ENCODE data around the gene PFN3. TPM values are rescaled to one million over a fixed set of nuclear protein-coding genes. Genes with fewer than 3 reads are reported as not detected.
"Not testable (repeated sequence)": the region's sequence is repeated elsewhere in the genome, so short reads cannot be mapped to it uniquely, and the experiment has no call there.

PFN3 gene
- total RNA-seq, 2 donors from 2014 or later, result not detected

DNA sequence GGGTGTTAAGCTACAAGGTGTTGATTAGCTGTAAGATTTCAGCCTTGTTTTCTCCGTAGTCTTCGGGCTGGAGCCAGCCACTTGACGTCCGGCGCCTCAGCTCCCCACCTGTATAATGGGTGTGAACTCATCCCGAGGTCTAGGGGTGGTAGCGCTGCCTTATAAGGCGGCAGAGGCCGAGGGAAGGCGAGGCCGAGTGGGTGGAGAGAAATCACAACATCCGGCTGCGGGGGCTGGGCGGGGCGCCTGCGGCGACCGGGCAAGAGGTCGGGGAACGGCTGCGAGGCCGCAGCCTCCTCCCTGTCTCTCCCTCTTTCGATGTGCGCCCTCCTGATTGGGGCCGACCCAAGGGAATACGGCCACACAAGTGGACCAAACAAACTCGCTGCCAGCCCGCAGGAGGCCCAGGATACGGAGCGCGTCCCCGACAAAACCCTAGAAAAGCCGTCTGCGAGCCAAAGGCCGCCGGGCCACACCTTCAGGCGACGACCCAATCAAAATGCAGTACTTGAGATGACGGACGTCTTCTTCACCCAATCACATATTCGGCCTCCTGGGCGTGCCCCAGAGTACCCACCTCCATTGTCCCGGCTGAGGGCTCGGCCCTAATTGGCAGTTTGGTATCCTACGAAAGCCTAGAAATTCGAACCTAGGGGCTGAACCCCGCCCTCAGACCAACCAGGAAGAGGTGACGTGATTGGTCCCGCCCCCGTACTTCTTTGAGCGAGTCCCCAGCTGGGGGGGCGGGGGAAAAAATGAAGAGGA is 25.5 kb upstream of the PFN3 start:
- peaks cover 43% of the 10 kb centered on the region for H3K4me1 Mint-ChIP-seq (ENCODE audit: low read depth)

DNA sequence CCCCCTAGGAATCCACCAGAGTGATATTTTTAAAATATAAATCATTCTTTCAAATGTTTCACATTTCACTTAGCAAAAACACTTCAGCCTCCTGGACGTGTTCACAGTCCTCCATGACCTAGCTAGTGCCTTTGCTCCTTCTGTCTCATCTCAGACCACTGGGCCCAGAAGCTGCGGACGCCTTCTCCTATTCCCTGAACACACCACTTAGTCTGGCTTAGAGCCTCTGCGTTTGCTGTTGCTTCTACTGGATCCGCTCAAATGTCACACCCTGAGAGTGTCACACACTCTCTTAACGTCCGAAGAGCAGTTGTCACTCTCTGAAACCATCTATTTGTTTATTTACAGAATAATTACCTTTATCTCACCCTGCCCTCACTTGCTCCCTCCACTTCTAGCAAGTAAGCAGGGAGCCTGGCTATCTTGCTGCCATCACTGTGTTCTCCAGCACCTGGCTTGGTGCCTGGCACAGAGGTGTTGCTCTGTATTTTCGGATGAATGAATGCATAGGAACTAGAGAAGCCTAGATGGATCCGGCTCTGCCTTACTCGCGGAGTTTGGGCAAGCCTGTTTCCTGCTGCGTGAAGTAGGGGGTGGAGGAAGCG is 24.8 kb upstream of the PFN3 start:
- Mint-ChIP-seq H3K27ac (peak overlapping the region; percentile 86), H3K4me3 (peak overlapping the region; percentile 81 to 88), H3K9me3 (no peaks in the 10 kb centered on the region), H3K27me3 (ENCODE audit: low read depth) (no peaks in the 10 kb centered on the region), H3K36me3 (ENCODE audit: insufficient read depth in 2 of 2) (peaks cover 2 to 6% of the 10 kb centered on the region in 2 donors), H3K4me1 (ENCODE audit: low read depth) (peaks cover 37% of the 10 kb centered on the region)
- ATAC-seq (replicated peaks in 1 of 2) (no peak), DNase-seq (no peak)

More for the DNA sequence above, 25.5 kb upstream of the PFN3 start:
- no peaks in the 10 kb centered on the region for H3K27me3 Mint-ChIP-seq (ENCODE audit: low read depth)
- DNase-seq (peak; percentile 100), ATAC-seq (replicated peaks in 1 of 2) (peak; percentile 79 to 80)
- H3K27ac Mint-ChIP-seq, result peak overlapping the region; percentile 86
- peak overlapping the region; percentile 81 to 88 for H3K4me3 Mint-ChIP-seq
- peaks cover 2 to 7% of the 10 kb centered on the region in 2 donors for H3K36me3 Mint-ChIP-seq (ENCODE audit: insufficient read depth in 2 of 2)
- no peaks in the 10 kb centered on the region for H3K9me3 Mint-ChIP-seq

DNA sequence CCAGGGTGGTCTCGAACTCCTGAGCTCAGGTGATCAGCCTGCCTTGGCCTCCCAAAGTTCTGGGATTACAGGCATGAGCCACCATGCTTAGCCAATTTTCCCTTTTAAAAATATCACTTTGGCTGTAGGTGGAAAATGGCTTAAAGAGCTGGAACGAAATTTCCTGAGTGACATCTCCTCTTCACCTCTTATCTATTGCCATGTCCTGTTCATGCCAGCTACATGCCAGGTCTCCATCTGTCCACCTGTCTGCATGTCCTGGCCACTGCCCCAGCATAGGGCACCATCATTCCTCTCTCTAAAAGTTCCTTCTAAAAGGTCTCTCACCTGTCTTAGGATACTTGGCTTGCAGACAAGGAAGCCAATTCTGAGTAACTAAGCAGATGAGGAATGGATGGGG is 23.2 kb upstream of the PFN3 start:
- Mint-ChIP-seq H3K9me3 (no peaks in the 10 kb centered on the region), H3K36me3 (ENCODE audit: insufficient read depth in 2 of 2) (peaks cover 2 to 3% of the 10 kb centered on the region in 2 donors), H3K27me3 (ENCODE audit: low read depth) (no peaks in the 10 kb centered on the region), H3K27ac (no peak overlapping the region), H3K4me1 (ENCODE audit: low read depth) (peaks cover 20% of the 10 kb centered on the region), H3K4me3 (no peak overlapping the region)
- DNase-seq (no peak), ATAC-seq (replicated peaks in 1 of 2) (no peak)

DNA sequence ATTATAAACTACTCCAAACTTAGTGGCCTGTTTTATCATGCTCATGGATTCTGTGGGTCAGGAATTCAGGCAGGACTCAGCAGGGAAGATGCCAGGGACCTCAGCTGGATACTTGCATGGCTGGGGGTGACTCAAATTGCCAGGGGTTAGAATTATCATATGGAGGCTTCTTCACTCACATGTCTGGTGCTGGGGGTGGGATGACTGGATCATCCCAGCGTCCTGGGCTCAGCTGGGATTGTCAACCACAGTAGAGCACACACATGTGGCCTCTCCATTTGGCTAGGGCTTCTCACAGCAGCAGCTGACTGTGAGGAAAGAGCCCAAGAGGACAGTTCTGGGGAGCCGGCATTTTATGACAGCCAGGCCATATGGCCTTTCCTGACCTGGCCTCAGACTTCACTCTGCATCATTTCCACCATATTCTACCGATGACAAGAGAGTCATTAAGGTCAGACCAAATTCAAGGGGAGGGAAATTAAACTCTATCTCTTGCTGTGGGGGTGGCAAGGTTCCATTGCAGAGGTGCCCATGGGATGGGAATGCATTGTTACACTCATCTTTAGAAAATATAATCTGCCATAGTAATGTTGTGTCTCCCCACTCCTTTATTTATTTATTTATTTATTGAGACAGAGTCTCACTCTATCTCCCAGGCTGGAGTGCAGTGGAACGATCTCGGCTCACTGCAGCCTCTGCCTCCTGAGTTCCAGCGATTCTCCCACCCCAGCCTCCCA is 20.8 kb upstream of the PFN3 start:
- H3K4me3 Mint-ChIP-seq, result no peak overlapping the region
- no peak for DNase-seq
- no peaks in the 10 kb centered on the region for H3K27me3 Mint-ChIP-seq (ENCODE audit: low read depth)
- no peak overlapping the region for H3K27ac Mint-ChIP-seq
- peaks cover 12% of the 10 kb centered on the region for H3K4me1 Mint-ChIP-seq (ENCODE audit: low read depth)
- no peak for ATAC-seq (replicated peaks in 1 of 2)
- H3K9me3 Mint-ChIP-seq, result no peaks in the 10 kb centered on the region
- no peaks in the 10 kb centered on the region for H3K36me3 Mint-ChIP-seq (ENCODE audit: insufficient read depth in 2 of 2)

DNA sequence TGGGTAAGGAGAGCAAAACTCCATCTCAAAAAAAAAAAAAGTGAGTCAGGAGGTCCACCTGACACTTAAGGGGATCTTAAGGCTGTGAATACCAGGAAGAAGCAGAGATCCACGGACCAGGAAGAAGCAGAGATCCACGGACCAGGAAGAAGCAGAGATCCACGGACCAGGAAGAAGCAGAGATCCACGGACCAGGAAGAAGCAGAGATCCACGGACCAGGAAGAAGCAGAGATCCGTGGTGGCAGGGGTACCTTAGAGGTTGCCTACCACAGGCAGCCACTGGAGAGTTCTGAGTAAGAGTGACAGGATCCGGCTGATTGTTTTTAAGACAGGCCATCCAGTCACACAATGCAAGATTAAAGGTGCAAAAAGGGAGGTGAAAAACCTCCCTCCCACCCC is 20.0 kb upstream of the PFN3 start:
- DNase-seq; ATAC-seq (replicated peaks in 1 of 2); H3K9me3 Mint-ChIP-seq; H3K4me3 Mint-ChIP-seq; H3K36me3 Mint-ChIP-seq (ENCODE audit: insufficient read depth in 2 of 2); H3K27ac Mint-ChIP-seq; H3K27me3 Mint-ChIP-seq (ENCODE audit: low read depth): not testable (repeated sequence)
- H3K4me1 Mint-ChIP-seq (ENCODE audit: low read depth), result peaks cover 10% of the 10 kb centered on the region

DNA sequence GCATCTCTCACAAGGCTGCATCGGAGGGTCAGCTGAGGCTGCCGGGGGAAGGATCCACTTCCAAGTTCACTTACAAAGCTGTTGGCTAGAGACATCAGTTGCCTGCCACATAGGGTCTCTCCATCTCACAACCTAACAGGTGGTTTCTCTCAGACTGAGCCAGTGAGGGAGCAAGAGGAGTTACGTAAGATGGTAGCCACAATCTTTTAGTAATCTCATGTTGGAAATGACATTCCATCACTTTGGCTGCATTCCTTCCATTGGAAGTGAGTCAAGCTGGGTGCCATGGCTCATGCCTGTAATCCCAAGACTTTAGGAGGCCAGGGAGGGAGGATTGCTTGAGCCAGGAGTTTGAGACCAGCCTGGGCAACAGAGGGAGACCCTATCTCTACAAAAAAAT is 18.6 kb upstream of the PFN3 start:
- Mint-ChIP-seq H3K27me3 (ENCODE audit: low read depth) (no peaks in the 10 kb centered on the region), H3K9me3 (no peaks in the 10 kb centered on the region), H3K4me3 (no peak overlapping the region), H3K27ac (no peak overlapping the region), H3K36me3 (ENCODE audit: insufficient read depth in 2 of 2) (no peaks in the 10 kb centered on the region), H3K4me1 (ENCODE audit: low read depth) (peaks cover 9% of the 10 kb centered on the region)
- ATAC-seq (replicated peaks in 1 of 2) (no peak), DNase-seq (no peak)

DNA sequence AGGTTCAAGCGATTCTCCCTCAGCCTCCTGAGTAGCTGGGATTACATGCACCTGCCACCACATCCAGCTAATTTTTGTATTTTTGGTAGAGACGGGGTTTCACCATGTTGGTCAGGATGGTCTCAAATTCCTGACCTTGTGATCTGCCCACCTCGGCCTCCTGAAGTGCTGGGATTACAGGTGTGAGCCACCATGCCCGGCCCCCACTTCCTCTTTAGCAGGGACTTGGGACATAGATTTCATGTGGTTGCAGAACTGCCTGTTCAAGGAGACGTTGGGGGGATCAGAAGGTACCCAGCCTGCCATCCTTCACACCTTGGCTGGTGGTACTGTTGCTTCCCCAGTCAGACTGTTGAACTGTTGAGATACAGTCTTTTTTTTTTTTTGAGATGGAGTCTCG is 16.6 kb upstream of the PFN3 start:
- not testable (repeated sequence) for H3K36me3 Mint-ChIP-seq (ENCODE audit: insufficient read depth in 2 of 2); H3K27ac Mint-ChIP-seq; DNase-seq; H3K4me3 Mint-ChIP-seq; H3K9me3 Mint-ChIP-seq; H3K27me3 Mint-ChIP-seq (ENCODE audit: low read depth); ATAC-seq (replicated peaks in 1 of 2)
- H3K4me1 Mint-ChIP-seq (ENCODE audit: low read depth), result peaks cover 24% of the 10 kb centered on the region

DNA sequence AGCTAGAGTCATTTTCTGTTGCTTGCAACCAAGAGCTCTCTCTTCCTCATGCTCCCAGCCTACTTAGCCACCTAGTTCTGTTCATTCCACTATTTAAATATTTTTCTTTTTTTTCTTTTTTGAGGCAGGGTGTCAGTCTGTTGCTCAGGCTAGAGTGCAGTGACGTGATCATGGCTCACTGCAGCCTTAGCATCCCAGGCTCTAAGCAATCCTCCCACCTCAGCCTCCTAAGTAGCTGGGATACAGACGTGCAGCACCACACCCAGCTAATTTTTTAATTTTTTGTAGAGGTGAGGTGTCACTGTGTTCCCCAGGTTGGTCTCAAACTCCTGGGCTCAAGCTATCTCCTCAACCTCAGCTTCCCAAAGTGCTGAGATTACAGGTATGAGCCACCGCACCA is 14.0 kb upstream of the PFN3 start:
- H3K9me3 Mint-ChIP-seq, result no peaks in the 10 kb centered on the region
- H3K4me1 Mint-ChIP-seq (ENCODE audit: low read depth), result peaks cover 38% of the 10 kb centered on the region
- no peak overlapping the region for H3K27ac Mint-ChIP-seq
- H3K27me3 Mint-ChIP-seq (ENCODE audit: low read depth), result no peaks in the 10 kb centered on the region
- no peaks in the 10 kb centered on the region for H3K36me3 Mint-ChIP-seq (ENCODE audit: insufficient read depth in 2 of 2)
- ATAC-seq (replicated peaks in 1 of 2) (no peak), DNase-seq (no peak)
- H3K4me3 Mint-ChIP-seq, result no peak overlapping the region

DNA sequence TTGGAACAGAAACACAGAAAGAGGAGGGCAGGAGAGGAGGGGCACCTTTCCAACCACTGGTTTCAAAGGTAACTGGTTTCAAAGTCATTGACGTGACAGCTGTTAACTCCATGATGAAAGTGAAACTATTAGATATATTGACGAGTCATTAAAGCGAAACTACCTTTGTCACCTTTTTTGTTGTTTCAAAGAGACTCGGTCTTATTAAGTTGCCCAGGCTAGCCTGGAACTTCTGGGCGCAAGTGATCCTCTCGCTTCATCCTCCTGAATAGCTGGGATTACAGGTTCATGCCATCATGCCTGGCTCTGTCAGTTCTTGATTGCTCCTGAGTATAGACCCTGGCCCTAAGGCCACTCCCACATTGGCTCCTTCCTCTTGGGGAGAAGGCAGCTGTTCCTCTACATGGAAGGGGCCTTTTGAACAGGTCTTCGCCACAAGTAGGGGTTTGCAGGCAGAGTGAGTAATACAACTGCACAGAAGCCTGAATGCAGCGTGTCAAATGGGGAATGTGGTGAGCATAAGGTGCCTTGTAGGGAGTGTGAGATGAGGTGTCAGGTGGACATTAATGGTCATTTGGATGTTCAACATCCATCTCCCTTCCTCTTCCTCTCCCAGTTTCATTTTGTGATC is 12.3 kb upstream of the PFN3 start:
- no peak overlapping the region for H3K27ac Mint-ChIP-seq
- peaks cover 38% of the 10 kb centered on the region for H3K4me1 Mint-ChIP-seq (ENCODE audit: low read depth)
- no peaks in the 10 kb centered on the region for H3K9me3 Mint-ChIP-seq
- H3K36me3 Mint-ChIP-seq (ENCODE audit: insufficient read depth in 2 of 2), result no peaks in the 10 kb centered on the region
- ATAC-seq (replicated peaks in 1 of 2) (peak; percentile 80 to 96), DNase-seq (peak in 1 of 2 donors; percentile 39)
- H3K27me3 Mint-ChIP-seq (ENCODE audit: low read depth), result no peaks in the 10 kb centered on the region
- peak overlapping the region; percentile 14 to 45 for H3K4me3 Mint-ChIP-seq

DNA sequence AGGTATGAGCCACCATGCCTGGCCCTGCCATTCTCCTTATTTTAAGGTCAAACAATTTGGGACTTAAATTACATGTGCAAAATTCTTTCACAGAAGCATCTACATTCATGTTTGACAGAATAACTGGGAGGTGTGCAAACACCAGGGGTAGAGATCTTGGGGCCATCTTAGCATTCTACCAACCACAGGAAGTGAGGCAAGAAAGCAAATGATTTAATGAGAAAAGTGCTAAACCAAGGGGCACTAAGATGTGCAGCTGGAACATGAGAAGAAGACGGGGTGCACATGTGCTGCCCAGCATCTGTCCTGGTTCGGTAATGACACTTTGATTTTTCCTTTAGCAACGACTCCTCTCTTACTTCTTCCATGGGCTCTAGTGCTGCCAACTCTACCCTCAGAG is 10.1 kb upstream of the PFN3 start:
- no peaks in the 10 kb centered on the region for H3K36me3 Mint-ChIP-seq (ENCODE audit: insufficient read depth in 2 of 2)
- H3K4me3 Mint-ChIP-seq, result no peak overlapping the region
- no peaks in the 10 kb centered on the region for H3K9me3 Mint-ChIP-seq
- H3K4me1 Mint-ChIP-seq (ENCODE audit: low read depth), result peaks cover 36% of the 10 kb centered on the region
- H3K27me3 Mint-ChIP-seq (ENCODE audit: low read depth), result no peaks in the 10 kb centered on the region
- H3K27ac Mint-ChIP-seq, result no peak overlapping the region
- ATAC-seq (replicated peaks in 1 of 2), result no peak
- DNase-seq, result no peak

DNA sequence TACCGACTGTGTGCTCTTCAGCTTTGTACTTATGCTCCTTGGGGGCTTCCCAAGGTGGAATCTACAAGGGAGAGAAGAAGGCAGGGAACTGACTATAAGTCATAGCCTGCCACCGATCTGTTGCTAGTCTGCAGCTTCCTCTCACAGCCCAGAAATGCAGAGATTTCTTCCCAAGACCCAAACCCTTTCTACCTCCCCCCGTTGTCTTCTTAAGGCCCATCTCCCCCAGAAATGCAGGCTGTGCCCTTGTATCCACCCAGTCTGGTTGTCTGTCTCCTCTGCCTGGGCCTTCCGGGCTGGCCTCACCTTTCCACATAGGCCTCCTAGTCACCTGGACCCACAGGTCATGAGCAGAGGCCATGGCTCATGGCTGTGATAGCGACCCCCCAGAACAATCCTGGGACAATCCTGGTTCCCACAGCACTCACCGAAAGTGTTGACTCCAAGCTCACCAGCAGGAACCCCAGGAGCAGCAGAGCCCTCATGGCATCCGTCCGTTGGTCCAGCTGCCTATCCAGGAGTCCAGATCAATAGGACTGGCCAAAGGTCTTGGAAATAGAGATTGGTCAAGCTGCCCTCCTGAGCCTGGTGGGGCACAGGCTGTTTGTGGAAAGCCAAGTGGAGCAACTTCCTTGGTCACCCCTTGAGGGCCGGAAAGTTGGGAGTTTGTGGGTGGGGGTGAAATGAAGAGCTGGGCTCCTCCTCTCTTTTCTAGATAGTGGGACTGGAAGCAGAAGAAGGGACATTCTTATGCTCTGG is 8.8 kb upstream of the PFN3 start, which contains the start of gene F12:
Gene F12 (minus strand): TSS at position 522 of the 759 bp plus-strand sequence. CDS start 37 bp downstream, at position 485.
- Mint-ChIP-seq H3K27me3 (ENCODE audit: low read depth) (no peaks in the 10 kb centered on the region), H3K4me1 (ENCODE audit: low read depth) (peaks cover 40% of the 10 kb centered on the region), H3K27ac (no peak within 1 kb of the TSS), H3K36me3 (ENCODE audit: insufficient read depth in 2 of 2) (no peaks in the 10 kb centered on the region), H3K9me3 (no peaks in the 10 kb centered on the region), H3K4me3 (no peak within 1 kb of the TSS)
- no peak for ATAC-seq (replicated peaks in 1 of 2)
- no peak for DNase-seq

DNA sequence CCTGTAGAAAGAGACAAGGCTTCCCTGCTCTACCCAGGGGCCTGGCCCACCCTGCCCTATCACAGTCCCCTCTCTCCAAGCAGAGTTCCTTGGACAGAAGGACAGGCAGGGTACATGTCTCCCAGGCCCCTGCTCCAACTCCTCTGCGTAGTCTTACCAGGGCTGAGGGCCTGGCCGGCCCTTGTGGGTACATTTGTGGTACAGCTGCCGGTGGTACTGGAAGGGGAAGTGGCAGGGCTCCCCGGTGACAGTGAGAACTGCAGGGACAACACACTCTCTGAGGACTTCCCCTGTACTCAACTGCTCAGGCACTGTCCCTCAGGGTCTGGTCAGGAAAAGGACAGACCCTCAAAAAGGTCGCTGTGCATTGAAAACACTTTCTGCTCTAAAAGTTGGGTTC is 5.3 kb upstream of the PFN3 start:
- no peak for DNase-seq
- no peak for ATAC-seq (replicated peaks in 1 of 2)
- Mint-ChIP-seq H3K9me3 (no peaks in the 10 kb centered on the region), H3K36me3 (ENCODE audit: insufficient read depth in 2 of 2) (no peaks in the 10 kb centered on the region), H3K27ac (no peak overlapping the region), H3K27me3 (ENCODE audit: low read depth) (peaks cover 23% of the 10 kb centered on the region), H3K4me1 (ENCODE audit: low read depth) (peaks cover 38% of the 10 kb centered on the region), H3K4me3 (no peak overlapping the region)
